Endothelial cell of umbilical vein (primary cell): ENCODE results near the gene TMEM30B. TPM values are rescaled to one million over a fixed set of nuclear protein-coding genes. Genes with fewer than 3 reads are reported as not detected.

Source experiments
- BruUV-seq: library from RNA; stranded (reverse); fragments of 400-500 nt; replicated peaks from 2 replicates; lab custom pipeline; 2021; lab: Mats Ljungman, UMichigan
- CTCF ChIA-PET: fragments of 300-600, 350-600 bp; sonication (Branson Sonifier 250); formaldehyde crosslinking; loops from one replicate; lab custom pipeline; 2021; ENCODE audit warnings: antibody characterized with exemption, inconsistent platforms; lab: Charles Lee
- POLR2A ChIA-PET: fragments of 300-600, 350-600 bp; sonication (Branson Sonifier 250); formaldehyde crosslinking; loops from one replicate; lab custom pipeline; 2021; ENCODE audit warnings: antibody characterized with exemption, inconsistent platforms; lab: Charles Lee
- DNase-seq: peaks from one replicate; pipeline ENCODE4 v3.0.0-alpha.2; 2011; ENCODE audit warnings: low read depth, low spot score
- FAIRE-seq: peaks from 2 replicates; lab custom pipeline; 2011; peaks lifted over from hg19 to GRCh38; lab: Jason Lieb, UNC
- H2AFZ ChIP-seq: 2 replicates; pipeline ENCODE4 v1.6.0; 2012; ENCODE audit warnings: low read depth, low read length, control low read depth, inconsistent platforms
- H3K27ac ChIP-seq: 2 replicates; pipeline ENCODE4 v1.5.1; 2011; ENCODE audit warnings: low read depth, mild to moderate bottlenecking, control low read depth, low read length, moderate library complexity; ENCODE audit not compliant: insufficient read depth
- H3K27me3 ChIP-seq, 2 experiments: 2 replicates each; pipeline versions ENCODE4 v1.6.0 to v1.6.1; 2011; ENCODE audit warnings: low read length in 2 of 2, mixed read lengths in 1 of 2; ENCODE audit not compliant: control insufficient read depth in 2 of 2, insufficient read depth in 2 of 2
- H3K36me3 ChIP-seq, 2 experiments: 2 replicates in 1 of 2; 3 replicates in 1 of 2; pipeline ENCODE4 v1.5.1; 2011; ENCODE audit warnings: low read length in 2 of 2, mild to moderate bottlenecking in 1 of 2, moderate library complexity in 1 of 2; ENCODE audit not compliant: control insufficient read depth in 2 of 2, insufficient read depth in 2 of 2; ENCODE audit errors: extremely low read depth in 1 of 2
- H3K4me1 ChIP-seq: 3 replicates; pipeline ENCODE4 v1.5.1; 2011; ENCODE audit warnings: mild to moderate bottlenecking, low read length; ENCODE audit not compliant: control insufficient read depth, insufficient read depth; ENCODE audit errors: extremely low read depth
- H3K4me2 ChIP-seq: 2 replicates; pipeline ENCODE4 v1.6.1; 2011; ENCODE audit warnings: low read length, control low read depth, mixed read lengths; ENCODE audit not compliant: insufficient read depth
- H3K4me3 ChIP-seq, 3 experiments: fragments of 200-600 bp in 1 of 3; sonication (generic), shearing (Covaris generic) in 1 of 3; replicated peaks in 1 of 3; 2 replicates each; pipeline ENCODE4 v1.5.1; 2011 to 2016; ENCODE audit warnings: control low read depth in 3 of 3, low read length in 3 of 3, mild to moderate bottlenecking in 2 of 3, inconsistent platforms in 1 of 3, low read depth in 1 of 3, moderate library complexity in 1 of 3; ENCODE audit not compliant: insufficient read depth in 1 of 3
- H3K79me2 ChIP-seq: 2 replicates; pipeline ENCODE4 v1.6.0; 2012; ENCODE audit warnings: low read length, inconsistent platforms; ENCODE audit not compliant: control insufficient read depth, insufficient read depth
- H3K9ac ChIP-seq: replicated peaks from 2 replicates; pipeline ENCODE3; 2011; ENCODE audit warnings: low read length, control low read depth; ENCODE audit not compliant: insufficient read depth; ENCODE audit errors: extremely low read depth
- H3K9me1 ChIP-seq: replicated peaks from 3 replicates; pipeline ENCODE4 v1.6.0; 2011; ENCODE audit warnings: mild to moderate bottlenecking, low read length; ENCODE audit not compliant: control insufficient read depth, insufficient read depth; ENCODE audit errors: extremely low read depth
- H3K9me3 ChIP-seq: replicated peaks from 2 replicates; pipeline ENCODE4 v1.5.1; 2012; ENCODE audit warnings: low read length, inconsistent platforms; ENCODE audit not compliant: control insufficient read depth, insufficient read depth
- H4K20me1 ChIP-seq: replicated peaks from 2 replicates; pipeline ENCODE3; 2011; ENCODE audit warnings: mild to moderate bottlenecking, low read length; ENCODE audit not compliant: control insufficient read depth, insufficient read depth; ENCODE audit errors: extremely low read depth
- EZH2 ChIP-seq: IDR thresholded peaks from 2 replicates; pipeline ENCODE4 v1.6.1; 2012; ENCODE audit warnings: borderline replicate concordance, low read depth, mild to moderate bottlenecking, moderate library complexity, low read length, inconsistent platforms; ENCODE audit not compliant: severe bottlenecking
- FOS ChIP-seq: IDR thresholded peaks from 2 replicates; pipeline ENCODE4 v1.6.1; 2011; ENCODE audit warnings: mild to moderate bottlenecking, low read length, moderate library complexity, borderline replicate concordance; ENCODE audit not compliant: insufficient read depth
- GATA2 ChIP-seq: IDR thresholded peaks from 2 replicates; pipeline ENCODE4 v1.7.0; 2011; ENCODE audit warnings: low read depth, mild to moderate bottlenecking, moderate library complexity, mixed read lengths, low read length; ENCODE audit not compliant: insufficient read length, insufficient read depth
- JUN ChIP-seq: IDR thresholded peaks from 2 replicates; pipeline ENCODE4 v1.6.1; 2011; ENCODE audit warnings: borderline replicate concordance, low read depth; ENCODE audit not compliant: insufficient read length, insufficient read depth
- MAX ChIP-seq: IDR thresholded peaks from 2 replicates; pipeline ENCODE4 v1.6.1; 2011; ENCODE audit not compliant: insufficient read depth, insufficient read length
- MYC ChIP-seq: IDR thresholded peaks from one replicate; pipeline ENCODE4 v1.6.1; 2011; ENCODE audit warnings: mild to moderate bottlenecking, low read depth, low read length
- POLR2A ChIP-seq: IDR thresholded peaks from 2 replicates; pipeline ENCODE4 v1.6.1; 2012; ENCODE audit warnings: low read depth, mild to moderate bottlenecking, control low read depth, low read length
- POLR2AphosphoS5 ChIP-seq: IDR thresholded peaks from 2 replicates; pipeline ENCODE4 v1.6.1; 2012; ENCODE audit warnings: low read depth, mild to moderate bottlenecking, control low read depth, low read length, moderate library complexity; ENCODE audit not compliant: insufficient read depth
- dilution Hi-C: fragments of 300-500 bp; cut with MboI; formaldehyde crosslinking; loops from one replicate; pipeline ENCODE4 v1.15.0; 2019; ENCODE audit warnings: low sequenced_read_pairs; ENCODE audit not compliant: extremely low pct_ligation_motif_present
- intact Hi-C: fragments of 100-400 bp; cut with micrococcal nuclease; formaldehyde crosslinking; loops from one replicate; pipeline ENCODE4 v1.10.0; 2022
- polyA plus RNA-seq, 4 experiments: library from polyadenylated mRNA; depleted of rRNA in 3 of 4; stranded (reverse) in 3 of 4; unstranded in 1 of 4; fragments of >200 nt; gene quantifications; 2 replicates each; pipeline versions ENCODE4 v1.2.1 to v1.2.3, GENCODE V29; 2011 to 2012; ENCODE audit warnings: missing spikeins in 1 of 4
- total RNA-seq: library from RNA; stranded (reverse); gene quantifications from 2 replicates; pipeline ENCODE4 v1.2.3, GENCODE V29; 2021

TMEM30B gene
- total and polyA plus RNA-seq, 2 donors (not counting 3 experiments of a cell fraction or from before 2014, with no cell fraction given) = 0.32 to 0.35 TPM

- Histone ChIP-seq H3K27ac (no peak overlapping the region), H3K9ac (no peak overlapping the region), H3K4me1 (peaks cover 10% of the 10 kb centered on the region), H2AFZ (no peak overlapping the region), H3K9me3 (no peaks in the 10 kb centered on the region), H3K4me3 (no peak overlapping the region), H3K79me2 (no peaks in the 10 kb centered on the region), H3K27me3 (no peaks in the 10 kb centered on the region), H3K4me2 (no peak overlapping the region), H4K20me1 (no peaks in the 10 kb centered on the region), H3K9me1 (no peaks in the 10 kb centered on the region), H3K36me3 (no peaks in the 10 kb centered on the region)
- TF ChIP-seq POLR2AphosphoS5 = no peak
- TF ChIP-seq GATA2 = no peak
- no peak for TF ChIP-seq MYC
- ChIA-PET CTCF (interaction anchor here (0.7 to 1.7 kb wide), 6 partner anchors 19 to 957 kb away, joined by 3 to 6 read pairs (median 4); no protein-coding TSS in a partner anchor), POLR2A (no interaction called here)
- FAIRE-seq = no peak
- BruUV-seq = no TSS peak
- no peak for DNase-seq
- dilution Hi-C loops (loop anchor here (25.0 kb wide), 1 partner anchor 174 kb away; no protein-coding TSS in a partner anchor), intact Hi-C loops (loop anchor here (5.0 kb wide), 1 partner anchor 956 kb away; no protein-coding TSS in a partner anchor)
Observed at GRCh38 chr14:61288720-61289119, 7.6 kb upstream of the TMEM30B start.

- H3K9ac ChIP-seq = no peak overlapping the region
- no peak for TF ChIP-seq EZH2
- TF ChIP-seq MAX = no peak
- TF ChIP-seq FOS = no peak
- TF ChIP-seq JUN = no peak
- no peak for TF ChIP-seq POLR2A
- intact Hi-C loops (loop anchor here (5.0 kb wide), 1 partner anchor 956 kb away; no protein-coding TSS in a partner anchor), dilution Hi-C loops (loop anchor here (25.0 kb wide), 1 partner anchor 174 kb away; no protein-coding TSS in a partner anchor)
- H3K27ac ChIP-seq = no peak overlapping the region
- H3K4me3 ChIP-seq = no peak overlapping the region
- no peaks in the 10 kb centered on the region for H3K79me2 ChIP-seq
- no peaks in the 10 kb centered on the region for H3K27me3 ChIP-seq
- FAIRE-seq = no peak
- no peaks in the 10 kb centered on the region for H4K20me1 ChIP-seq
- H3K9me1 ChIP-seq = no peaks in the 10 kb centered on the region
- POLR2A ChIA-PET = no interaction called here
- no peak overlapping the region for H3K4me2 ChIP-seq
- DNase-seq = no peak
- H3K36me3 ChIP-seq = no peaks in the 10 kb centered on the region
- H3K9me3 ChIP-seq = no peaks in the 10 kb centered on the region
- CTCF ChIA-PET = interaction anchor here (0.7 to 1.7 kb wide), 6 partner anchors 19 to 957 kb away, joined by 3 to 6 read pairs (median 4); no protein-coding TSS in a partner anchor
- no TSS peak for BruUV-seq
- peaks cover 10% of the 10 kb centered on the region for H3K4me1 ChIP-seq
- no peak overlapping the region for H2AFZ ChIP-seq
Observed at GRCh38 chr14:61288228-61288627, 7.1 kb upstream of the TMEM30B start.
